GM19099 (cell line): ENCODE results near the gene LARGE1.

Source experiments
- POLR2A ChIP-seq: IDR thresholded peaks from 3 replicates; pipeline ENCODE4 v1.6.1; 2011; ENCODE audit warnings: low read depth; ENCODE audit not compliant: insufficient read length; ENCODE audit errors: extremely low read depth

The LARGE1 gene

DNA sequence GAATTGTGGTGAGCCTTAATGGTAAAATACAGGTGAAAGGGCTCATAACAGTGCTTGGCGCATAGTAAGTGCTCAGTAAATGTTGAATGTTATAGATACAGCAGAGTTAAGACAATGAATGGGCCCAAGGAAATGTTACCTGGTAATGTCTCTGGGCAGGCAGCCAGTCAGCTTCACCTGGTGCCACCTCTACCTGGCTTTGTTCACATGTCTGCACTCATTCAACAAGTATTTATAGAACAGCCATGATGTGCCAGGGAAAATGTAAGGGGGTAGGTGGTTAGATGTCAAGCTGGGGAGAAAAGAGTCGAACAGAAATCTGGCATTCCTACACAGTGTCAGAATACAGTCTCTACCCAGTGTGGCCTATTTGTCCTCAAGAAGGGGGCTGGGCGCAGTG, 623.3 kb downstream of the LARGE1 start:
- TF ChIP-seq POLR2A: no peak

DNA sequence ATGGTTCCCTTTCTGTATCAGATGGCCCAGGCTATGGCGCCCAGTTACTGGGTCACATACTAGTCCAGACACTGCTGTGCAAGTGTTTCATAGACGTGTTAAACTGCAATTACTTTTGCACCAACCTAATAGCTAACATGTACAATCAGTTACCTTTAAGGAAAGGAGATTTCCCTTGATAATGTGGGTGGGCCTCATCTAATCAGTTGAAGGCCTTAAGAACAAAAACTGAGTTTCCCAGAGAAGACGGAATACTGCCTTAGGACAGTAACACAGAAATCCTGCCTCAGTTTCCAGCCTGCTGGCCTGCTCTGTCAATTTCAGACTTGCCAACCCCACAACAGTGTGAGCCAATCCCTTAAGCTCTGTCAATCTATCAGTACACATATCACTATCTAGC, 632.2 kb downstream of the LARGE1 start:
- TF ChIP-seq POLR2A: no peak

DNA sequence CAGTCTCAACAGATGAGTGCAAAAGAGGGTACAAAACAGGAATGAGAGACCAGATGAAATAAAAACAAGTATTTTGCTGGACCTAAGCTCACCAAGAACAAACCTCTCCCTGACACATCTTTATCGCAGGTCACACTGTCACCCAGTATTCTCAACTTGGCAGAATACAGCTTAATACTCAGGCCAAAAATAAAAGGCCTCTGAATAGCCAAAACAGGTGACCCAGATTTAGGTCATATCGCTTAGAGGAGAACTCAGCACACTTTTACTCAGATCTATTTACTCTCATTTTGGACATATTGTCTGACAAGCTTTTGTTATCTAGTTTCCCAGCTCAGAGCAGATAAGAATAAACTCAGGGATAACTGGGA, 645.2 kb downstream of the LARGE1 start:
- no peak for TF ChIP-seq POLR2A

DNA sequence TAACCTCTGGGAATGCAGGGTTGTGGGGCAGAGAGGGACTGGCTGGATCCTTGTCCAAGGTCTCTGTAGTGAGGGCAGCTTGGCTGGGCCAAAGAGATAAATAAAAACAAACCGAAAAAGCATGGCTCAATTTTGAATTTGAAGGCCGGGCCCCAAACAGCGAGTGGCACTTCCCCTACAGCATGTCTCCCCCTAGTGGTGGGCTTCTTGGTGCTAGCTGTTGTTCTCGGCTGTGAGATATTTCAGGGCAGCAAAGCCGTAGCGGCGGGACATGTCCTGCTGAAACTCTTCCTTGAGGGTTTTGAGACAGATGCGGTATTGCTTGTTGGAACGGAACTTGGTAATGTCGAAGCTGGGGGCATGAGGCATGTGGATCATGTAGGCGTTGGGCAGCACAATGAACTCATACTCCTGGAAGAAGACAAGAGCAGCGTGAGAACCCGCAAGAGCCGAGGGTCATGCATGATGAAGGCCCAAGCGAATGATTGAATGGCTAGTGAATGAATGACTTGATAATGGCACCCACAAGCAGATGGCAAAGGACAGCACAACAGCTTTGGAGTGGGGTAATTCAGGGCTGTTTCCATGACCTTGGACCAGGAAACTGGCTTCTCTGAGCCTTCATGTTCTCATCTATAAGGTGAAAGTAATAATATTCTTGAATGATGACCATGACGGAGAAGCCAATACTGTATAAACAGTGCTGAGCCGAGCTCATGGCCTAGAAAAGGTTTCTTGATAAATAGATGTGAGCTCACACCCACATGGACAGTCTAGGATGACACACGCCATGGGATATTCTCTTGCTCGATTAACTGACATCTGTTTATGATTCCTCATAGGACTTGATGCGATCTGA, 645.8 kb downstream of the LARGE1 start:
- TF ChIP-seq POLR2A: no peak

DNA sequence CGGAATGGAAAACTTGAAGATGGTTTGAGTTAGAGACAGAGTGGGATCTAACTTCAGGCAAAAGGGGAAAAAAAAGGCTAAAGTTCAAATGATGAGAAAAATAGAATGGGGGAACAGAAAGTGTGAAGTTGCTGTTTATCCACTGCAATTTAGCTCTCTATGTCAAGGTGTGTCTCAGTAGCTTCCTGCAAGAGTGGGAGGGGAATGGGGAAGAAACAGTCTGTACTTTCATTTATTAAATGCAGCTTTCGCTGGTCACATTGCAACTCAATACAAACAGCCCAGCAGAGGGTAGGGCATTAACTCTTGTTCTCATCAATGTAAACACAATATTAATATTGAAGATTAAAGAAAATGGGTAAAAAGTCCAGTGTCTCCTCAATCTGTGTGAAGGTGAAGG, 647.4 kb downstream of the LARGE1 start:
- no peak for TF ChIP-seq POLR2A

DNA sequence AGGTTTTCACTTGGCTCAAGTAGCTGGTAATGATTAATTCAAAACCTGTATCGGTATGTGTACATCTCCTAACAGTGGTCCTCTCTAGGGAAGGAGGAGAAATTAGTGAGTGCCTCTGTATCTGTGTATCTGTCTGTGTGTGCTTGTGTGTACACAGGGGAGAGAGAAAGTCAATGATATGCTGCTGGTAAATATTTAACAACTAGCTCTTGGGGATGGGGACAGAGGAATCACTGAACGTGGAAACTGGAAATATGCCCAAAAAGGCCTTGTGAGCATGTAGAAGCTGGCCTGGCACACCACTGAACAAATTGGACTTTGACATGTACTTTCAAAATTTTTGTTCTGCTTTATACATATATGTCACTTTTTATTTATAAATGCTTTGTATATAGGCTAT, 648.1 kb downstream of the LARGE1 start:
- TF ChIP-seq POLR2A: no peak

DNA sequence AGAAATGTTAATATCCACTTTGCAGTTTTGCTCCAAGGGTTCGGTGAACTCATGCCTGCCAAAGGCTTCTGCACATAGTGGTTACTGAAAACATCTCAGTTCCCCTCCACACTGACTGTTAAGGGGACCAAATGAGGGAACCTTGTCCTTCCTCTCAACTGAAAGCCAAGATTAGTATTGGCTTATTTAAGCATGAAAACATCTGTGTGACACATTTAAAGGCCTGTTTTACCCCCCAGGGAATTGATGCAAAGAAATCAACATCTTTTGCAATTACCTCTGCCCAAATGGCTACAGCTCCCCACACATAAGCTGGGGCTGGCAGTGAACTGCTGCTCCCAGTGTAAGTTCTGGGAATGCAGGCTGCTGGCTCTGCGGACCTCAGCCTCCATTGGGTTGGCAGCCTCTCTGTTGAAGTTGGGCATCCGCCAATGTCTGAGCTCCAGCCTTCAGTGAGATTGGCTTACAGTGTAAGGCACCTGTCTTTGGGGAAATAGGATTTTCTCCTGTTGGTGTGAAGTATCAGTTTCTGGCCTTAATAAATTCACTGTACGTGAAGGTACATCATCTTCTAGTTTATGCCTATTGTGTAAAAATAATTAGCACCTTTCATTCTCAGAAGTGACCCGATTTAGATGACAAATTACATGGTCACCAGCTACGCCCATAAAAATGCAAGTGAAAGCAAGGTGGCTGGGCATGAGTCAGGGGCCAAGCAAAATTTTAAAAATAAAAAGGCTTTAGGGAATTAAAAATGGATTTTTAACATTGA, 648.7 kb downstream of the LARGE1 start:
- TF ChIP-seq POLR2A: no peak

DNA sequence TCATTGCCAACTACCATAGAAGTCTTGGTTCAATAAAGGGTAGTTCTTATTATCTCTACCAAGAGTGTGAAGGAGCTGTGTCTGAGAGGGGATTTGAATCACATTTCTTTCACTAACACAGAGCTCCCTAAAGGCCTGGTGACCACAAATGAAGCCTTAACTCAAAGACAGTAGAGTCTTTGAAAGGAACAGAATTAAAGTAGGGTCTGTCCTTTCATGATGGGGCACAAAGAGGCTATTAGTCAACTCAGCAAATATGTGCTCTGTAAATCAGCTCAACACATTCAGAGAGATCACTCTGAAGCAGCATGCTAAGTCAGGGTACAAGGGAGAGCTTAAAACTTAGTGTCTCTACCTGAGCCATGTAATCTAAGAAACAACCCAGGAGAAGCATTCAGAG, 649.7 kb downstream of the LARGE1 start:
- no peak for TF ChIP-seq POLR2A

DNA sequence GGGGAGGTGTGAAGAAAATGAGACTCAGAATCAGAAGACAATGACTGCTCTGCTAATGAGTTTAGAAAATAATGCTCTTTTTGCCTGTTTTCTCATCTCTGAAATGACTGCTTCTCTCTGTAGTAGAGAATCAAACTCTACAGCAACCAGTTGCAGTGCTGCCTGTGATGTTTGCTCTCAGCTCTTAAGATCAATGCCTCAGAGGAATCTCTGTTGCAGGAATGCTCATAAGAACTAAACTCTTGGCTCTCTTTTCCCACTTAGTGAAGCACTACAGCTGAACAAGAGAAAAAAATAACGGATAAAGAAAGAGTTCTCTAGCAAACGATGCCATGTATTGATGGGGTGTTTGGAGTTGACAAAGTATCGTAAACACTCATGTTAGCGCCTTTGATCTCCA, 658.6 kb downstream of the LARGE1 start:
- TF ChIP-seq POLR2A: no peak

DNA sequence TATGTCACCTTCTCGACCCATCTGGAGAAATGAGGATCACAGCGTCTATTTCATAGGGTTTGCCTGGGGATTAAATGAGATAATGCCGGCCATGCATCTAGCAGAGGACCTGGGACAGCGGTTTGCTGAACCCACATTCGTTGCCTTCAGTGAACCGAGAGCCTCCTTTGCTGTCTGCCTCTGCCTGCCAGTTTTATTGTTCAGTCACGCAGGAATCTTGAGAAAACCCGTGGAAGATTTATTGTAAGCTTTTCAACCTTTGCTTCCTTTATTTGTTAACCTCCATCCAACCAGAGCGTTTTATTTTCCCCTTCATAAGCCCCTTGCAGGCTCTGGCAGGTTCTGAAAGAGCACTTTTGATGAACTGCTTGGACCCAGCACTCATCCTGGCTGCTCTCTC, 659.8 kb downstream of the LARGE1 start:
- no peak for TF ChIP-seq POLR2A

DNA sequence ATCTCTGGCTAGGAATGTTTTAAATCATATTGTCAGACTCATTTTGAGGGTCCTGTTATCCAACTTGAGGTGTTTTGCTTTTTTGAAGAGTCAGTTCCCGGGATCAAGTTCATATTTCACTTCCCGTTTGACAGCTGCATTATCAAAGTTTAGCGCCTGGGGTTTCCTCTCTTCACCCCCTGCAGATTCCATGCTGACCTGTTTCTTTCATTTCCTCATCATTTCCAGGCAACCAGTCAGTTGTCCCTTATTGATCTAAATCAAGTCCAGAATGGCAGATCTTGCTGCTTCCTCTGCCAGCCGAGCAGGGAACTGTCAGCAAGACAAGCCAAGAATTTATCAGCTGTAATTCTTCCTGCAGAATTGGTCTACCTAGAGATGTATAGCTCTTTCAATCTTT, 664.5 kb downstream of the LARGE1 start:
- TF ChIP-seq POLR2A: no peak

DNA sequence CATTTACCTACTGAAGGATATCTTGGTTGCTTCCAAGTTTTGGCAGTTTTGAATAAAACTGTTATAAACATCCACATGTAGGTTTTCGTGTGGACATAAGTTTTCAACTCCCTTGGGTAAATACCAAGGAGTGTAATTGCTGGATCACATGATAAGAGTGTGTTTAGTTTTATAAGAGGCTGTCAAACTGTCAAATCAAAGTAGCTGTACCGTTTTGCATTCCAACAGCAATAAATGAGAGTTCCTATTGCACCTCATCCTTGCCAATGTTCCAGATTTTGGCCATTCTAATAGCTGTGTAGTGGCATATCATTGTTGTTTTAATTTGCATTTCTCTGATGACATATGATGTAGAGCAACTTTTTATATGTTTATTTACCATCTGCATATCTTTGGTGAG, 671.3 kb downstream of the LARGE1 start:
- TF ChIP-seq POLR2A: no peak

DNA sequence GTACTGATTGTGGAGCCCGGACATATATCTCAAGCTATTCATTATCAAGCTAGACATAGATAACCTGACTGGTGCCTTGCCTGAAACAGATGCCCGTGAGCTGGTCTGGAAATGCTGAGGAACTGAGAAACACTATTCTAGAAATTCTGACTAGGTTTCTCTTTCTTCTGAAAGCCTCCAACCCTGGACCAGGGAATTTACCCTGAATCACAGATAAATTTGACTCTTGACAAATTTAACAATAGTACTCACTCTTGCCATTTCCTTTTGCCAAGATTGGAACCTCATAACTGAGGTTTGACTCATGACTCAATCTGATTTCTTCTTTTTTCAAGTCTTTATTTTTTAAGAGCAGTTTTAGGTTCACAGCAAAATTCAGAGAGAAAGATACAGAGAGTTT, 672.5 kb downstream of the LARGE1 start:
- TF ChIP-seq POLR2A: no peak

DNA sequence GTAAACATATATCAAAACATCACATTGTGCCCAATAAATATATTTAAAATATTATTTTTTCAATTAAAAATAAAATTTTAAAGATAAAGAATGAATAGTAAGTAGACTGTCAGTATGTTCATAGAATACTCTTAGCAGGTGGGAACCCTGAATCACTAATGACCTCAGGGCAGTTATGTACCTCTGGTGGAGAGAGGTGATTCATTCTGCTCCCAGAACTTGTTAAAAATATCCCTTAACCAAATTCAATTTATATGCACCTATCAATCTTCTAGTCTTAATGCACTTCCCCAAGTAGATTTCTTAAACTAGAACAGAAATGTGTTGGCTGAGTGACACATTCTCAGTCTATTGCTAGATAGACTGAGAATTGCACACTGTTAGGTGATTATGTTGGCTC, 678.2 kb downstream of the LARGE1 start:
- no peak for TF ChIP-seq POLR2A

DNA sequence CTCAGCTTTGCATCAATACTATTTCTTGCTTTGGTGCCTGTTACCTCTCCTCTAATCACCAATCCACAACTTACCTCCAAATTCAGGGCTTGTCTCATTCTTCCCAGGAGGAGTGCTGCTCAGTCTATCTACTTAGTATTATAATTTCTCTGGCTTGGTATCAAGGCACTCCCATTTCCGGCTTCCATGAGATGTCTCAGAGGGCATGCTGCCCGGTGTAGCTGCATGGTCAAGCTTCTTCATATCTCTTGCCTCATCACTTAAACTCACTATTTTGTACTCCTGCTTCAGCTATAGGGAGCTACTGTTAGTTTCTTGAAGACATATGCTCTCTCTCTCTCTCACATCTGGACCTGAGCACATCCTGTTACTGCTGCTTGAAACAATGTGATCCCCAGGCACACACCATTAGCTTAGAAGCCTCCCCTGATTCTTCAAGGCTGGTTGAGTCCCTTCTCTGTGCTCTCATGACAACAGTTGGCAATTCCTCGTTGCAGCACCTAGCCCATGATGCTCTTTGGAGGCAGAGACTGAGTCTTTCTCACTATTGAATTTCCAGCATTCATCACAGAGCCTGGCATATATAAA, 679.3 kb downstream of the LARGE1 start:
- TF ChIP-seq POLR2A: no peak

DNA sequence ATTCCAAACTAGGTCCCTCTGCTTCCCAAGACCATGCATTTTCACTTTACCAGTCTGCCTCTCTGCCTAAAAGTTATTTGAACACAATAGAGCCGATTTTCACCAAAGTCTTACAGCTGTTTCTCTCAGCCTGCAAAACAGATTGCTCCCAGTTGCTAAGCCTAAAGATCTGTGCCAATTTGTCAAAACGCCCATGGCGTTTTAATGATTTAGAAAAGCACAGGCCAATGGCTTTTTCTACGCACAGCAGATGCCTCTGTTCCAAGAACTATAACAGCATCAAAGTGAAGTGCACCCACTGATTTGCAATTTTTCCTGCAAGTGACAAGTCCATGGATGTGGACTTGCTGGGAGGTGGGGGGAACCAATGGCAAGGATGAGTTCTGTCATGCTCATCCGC, 688.2 kb downstream of the LARGE1 start:
- no peak for TF ChIP-seq POLR2A

DNA sequence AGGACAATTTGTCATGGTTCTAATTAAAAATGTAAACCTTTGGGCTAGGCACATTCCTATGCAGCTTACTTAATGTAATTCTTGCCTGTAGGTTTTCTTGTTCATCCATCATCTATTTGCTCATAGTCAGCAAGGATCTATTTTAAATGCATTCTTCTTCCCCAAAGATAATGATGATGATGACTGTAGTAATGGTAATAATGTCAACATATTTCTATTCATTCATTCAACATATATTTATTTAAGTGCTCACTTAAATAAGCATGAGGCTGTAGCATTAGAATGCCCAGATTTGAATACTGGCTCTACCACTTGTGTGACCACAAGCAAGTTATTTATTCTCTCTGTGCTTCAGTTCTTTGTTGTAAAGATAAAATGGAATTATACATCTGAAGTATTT, 692.5 kb downstream of the LARGE1 start:
- TF ChIP-seq POLR2A: no peak

DNA sequence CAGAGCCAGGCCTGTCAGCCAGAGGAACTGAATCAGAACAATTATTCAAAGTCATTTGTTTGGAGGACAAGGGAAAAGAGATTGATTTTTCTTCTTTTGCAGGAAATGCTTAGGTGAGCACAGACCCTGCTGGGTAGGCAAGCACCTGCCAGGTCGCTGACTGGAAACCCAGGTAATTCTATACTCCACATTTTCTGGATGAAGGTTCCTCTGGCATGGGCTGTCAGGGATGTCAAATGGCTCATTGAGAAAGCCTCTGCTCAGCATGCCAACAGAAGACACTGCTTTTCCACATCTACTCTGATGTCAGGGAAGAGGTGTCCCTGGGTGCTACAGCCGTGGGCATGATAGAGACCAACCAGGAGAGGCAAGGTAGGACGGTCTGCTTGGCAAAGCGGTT, 695.4 kb downstream of the LARGE1 start:
- TF ChIP-seq POLR2A: no peak
